GM21390 (cell line): ENCODE measurements around the gene ZSWIM6.

Experiments
- ATAC-seq: cut with Tn5 transposase; IDR thresholded peaks from one replicate; pipeline ENCODE4 v1.9.1; 2021; ENCODE audit not compliant: unreplicated experiment

ZSWIM6 gene

DNA sequence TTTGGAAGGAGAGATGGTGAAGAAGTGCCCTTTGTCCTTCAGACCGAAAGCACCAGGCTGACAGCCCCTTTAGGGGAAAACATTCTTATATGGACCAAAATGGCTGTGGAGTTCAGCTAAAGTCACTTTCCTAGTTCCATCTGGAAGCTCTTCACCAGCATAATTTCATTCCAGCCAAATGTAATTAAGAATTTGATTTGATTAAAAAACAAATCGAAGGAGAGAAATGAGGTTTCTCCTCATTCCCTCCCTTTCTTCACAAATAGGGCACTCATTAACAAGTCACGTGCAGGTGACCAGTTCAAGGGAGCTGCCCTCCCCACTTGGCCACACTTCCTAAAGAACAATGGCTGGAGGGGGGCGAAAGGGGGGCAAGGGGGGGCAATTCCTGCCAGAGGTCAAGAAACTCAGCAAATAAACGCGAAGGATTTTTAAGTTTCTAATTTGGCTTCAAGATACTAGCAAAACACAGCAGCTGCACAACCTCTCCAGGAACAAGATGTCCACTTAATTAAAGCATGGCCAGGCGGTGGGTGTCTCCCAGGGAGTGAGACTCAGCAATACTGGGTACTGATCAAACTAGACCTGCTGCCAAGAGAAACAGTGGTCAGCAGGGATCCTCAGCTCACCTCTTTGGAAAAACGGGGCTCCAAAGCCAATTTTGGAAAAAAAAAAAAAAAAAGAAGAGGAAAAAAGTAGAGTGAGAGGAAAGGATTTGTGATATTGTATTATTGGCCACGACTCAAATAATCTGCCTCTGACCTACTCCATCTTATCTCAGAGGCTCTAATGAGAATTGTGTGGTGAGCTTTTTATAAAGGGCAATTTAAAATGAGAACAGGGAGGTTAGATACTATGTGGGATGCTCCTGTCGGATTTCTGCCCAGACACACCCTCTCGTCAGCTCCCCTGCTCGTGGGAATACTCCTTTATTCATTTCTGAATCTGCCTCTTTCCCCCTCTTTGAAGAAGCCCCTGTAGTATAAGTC, 254.3 kb downstream of the ZSWIM6 start:
- ATAC-seq: no peak

DNA sequence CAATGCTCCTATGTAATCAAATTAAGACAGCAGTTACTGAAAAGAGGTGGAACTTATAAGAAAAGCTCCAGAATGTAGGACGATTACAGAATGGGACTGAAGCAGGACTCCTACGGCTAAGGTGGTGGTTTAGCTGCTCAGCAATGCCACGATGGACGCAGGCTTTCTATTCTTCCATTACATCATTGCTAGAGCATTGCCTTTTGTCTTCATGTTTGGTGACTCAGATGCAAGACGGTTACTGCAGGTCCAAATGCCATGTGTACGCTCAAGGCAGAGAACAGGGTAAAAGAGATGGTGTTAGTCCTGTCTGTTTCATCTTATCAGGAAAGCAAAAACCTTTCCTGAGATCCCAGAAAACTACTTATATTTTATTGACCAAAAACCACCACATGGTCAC, 255.1 kb downstream of the ZSWIM6 start:
- ATAC-seq: no peak

DNA sequence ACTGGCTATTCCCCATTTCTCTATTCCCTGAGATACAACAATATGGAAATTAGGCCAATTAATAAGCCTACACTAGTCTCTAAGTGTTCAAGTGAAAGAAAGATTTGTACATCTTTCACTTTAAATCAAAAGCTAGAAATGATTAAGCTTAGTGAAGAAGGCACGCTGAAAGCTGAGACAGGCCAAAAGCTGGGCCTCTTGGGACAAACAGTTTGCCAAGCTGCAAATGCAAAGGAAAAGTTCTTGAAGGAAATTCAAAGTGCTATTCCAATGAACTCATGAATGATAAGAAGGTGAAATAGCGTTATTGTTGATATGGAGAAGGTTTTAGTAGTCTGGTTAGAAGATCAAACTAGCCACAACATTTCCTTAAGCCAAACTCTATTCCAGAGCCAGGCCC, 256.2 kb downstream of the ZSWIM6 start:
- ATAC-seq: no peak

DNA sequence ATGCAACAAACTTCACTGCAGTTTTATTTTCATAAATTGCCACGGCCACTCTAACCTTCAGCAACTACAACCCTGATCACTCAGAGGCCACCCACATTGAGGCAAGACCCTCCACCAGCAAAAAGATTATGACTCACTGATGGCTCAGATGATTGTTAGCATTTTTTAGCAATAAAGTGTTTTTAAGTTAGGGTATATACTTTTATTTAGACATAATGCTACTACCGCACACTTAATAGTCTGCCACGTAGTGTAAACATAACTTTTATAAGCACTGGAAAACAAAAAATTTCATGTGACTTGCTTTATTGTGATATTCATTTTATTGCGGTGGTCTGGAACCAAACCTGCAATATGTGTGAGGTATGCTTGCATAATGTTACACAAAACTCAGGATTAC, 257.9 kb downstream of the ZSWIM6 start:
- ATAC-seq: no peak

DNA sequence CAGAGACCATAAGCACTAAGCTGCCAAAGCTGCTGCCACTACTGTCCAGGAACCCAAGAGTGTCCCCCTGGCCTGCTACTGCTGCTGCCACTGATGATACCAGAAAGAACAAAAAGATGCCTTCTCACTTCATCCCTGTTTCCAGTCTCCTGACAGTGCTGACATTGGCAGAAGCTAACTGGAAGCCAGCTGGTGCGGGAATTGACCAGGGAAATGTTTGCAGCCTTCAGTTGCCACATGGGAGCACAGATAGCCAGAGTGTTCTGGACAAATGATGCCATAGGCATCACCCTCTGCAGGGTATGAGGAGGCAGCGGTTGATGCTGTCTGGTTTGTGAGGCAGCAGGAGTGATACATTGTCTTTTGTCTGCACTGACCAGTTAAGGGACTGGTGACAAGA, 258.4 kb downstream of the ZSWIM6 start:
- ATAC-seq: no peak

DNA sequence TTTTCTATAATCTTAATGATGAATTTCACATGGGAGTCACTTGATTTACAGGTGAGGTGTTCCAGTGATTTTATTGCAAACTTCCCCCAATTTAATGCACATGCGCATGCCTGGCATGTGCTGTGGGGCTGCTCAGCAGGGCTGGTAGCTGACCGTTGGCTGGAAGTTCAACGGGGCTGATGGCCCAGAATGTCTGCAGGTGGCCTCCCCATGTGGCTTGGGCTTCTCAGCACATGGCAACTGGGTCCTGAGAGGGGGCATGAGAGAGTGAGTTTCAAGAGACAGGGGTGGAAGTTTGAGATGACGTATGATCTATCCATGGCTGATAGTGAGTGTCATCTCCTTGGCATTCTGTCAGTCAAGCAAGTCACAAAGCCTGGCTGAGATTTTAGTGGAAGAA, 259.8 kb downstream of the ZSWIM6 start:
- no peak for ATAC-seq

DNA sequence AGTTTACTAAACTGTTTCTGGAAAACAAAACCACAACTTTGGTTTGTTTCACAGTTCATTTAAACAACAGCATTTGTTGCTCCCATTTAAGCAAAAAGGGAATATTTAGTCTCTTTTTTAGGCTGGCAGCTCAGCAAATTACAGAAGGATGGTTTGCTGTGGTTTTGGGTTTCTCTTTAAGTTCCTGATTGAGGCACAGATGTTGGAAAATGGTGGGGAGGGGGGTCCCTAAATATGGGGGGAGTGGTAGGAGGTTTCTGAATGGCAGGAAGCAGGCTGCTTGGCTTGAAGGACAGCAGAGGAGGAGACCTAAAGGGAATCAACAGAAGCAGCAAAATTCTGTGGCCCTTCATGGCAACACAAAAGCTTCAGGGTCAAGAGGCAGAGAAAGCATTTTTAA, 263.4 kb downstream of the ZSWIM6 start:
- ATAC-seq: no peak
